Effector memory CD4-positive, alpha-beta T cell (primary cell): ENCODE measurements around the gene MTX2.

Experiments
- DNase-seq, 3 donors: peaks; one replicate each; pipeline ENCODE4 v3.0.0-alpha.2; 2020
- H3K27ac ChIP-seq: 2 replicates; pipeline ENCODE4 v1.7.0; 2013; ENCODE audit warnings: mild to moderate bottlenecking, low read length, moderate library complexity; ENCODE audit not compliant: insufficient read depth, poor library complexity, severe bottlenecking
- H3K27me3 ChIP-seq: replicated peaks from 2 replicates; pipeline ENCODE4 v1.7.0; 2013; ENCODE audit warnings: mild to moderate bottlenecking, low read length; ENCODE audit not compliant: insufficient read depth, control insufficient read depth, poor library complexity, severe bottlenecking
- H3K36me3 ChIP-seq: 2 replicates; pipeline ENCODE4 v1.7.0; 2013; ENCODE audit warnings: mild to moderate bottlenecking, low read length, moderate library complexity; ENCODE audit not compliant: control insufficient read depth, insufficient read depth
- H3K4me1 ChIP-seq: 2 replicates; pipeline ENCODE4 v1.7.0; 2013; ENCODE audit warnings: low read length, mild to moderate bottlenecking; ENCODE audit not compliant: control insufficient read depth, insufficient read depth, poor library complexity, severe bottlenecking
- H3K4me3 ChIP-seq: 2 replicates; pipeline ENCODE4 v1.7.0; 2013; ENCODE audit warnings: low read length, low read depth, mild to moderate bottlenecking; ENCODE audit not compliant: insufficient read depth, poor library complexity, severe bottlenecking
- H3K9me3 ChIP-seq: 2 replicates; pipeline ENCODE4 v1.7.0; 2013; ENCODE audit warnings: mild to moderate bottlenecking, low read length, moderate library complexity; ENCODE audit not compliant: control insufficient read depth

The MTX2 gene

DNA sequence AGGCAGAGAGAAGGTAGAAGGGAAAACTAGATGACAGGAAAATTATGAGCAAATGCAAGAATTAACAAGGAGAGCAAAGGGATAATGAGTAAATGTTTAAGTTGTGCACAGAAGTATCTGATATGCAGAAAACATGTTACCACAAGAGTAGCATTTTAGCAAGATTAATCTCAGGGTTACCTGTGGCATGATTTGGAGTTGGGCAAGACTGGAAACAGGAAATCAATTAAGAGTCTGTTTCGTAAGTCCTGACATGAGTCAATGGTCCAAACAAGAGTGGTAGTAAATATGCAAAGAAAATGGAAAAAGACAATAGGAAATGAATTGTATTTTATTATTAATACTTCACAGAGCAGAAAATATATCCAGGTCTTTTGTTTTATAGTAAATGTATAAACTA lies 17.3 kb upstream of the MTX2 start:
- no peak overlapping the region for H3K4me3 ChIP-seq
- no peaks in the 10 kb centered on the region for H3K9me3 ChIP-seq
- H3K36me3 ChIP-seq: no peaks in the 10 kb centered on the region
- no peak overlapping the region for H3K27ac ChIP-seq
- no peak for DNase-seq
- H3K27me3 ChIP-seq: no peaks in the 10 kb centered on the region
- no peaks in the 10 kb centered on the region for H3K4me1 ChIP-seq

- no peaks in the 10 kb centered on the region for H3K36me3 ChIP-seq
- H3K27me3 ChIP-seq: no peaks in the 10 kb centered on the region
- no peak overlapping the region for H3K27ac ChIP-seq
- DNase-seq: no peak
- H3K4me3 ChIP-seq: no peak overlapping the region
- H3K9me3 ChIP-seq: no peaks in the 10 kb centered on the region
- H3K4me1 ChIP-seq: no peaks in the 10 kb centered on the region
Observed at GRCh38 chr2:176260689-176261088, 8.6 kb upstream of the MTX2 start.

- H3K27ac ChIP-seq: no peak overlapping the region
- no peaks in the 10 kb centered on the region for H3K27me3 ChIP-seq
- H3K4me3 ChIP-seq: no peak overlapping the region
- no peak for DNase-seq
- no peaks in the 10 kb centered on the region for H3K4me1 ChIP-seq
- no peaks in the 10 kb centered on the region for H3K36me3 ChIP-seq
- no peaks in the 10 kb centered on the region for H3K9me3 ChIP-seq
Observed at GRCh38 chr2:176261136-176261535, 8.1 kb upstream of the MTX2 start.

- no peaks in the 10 kb centered on the region for H3K9me3 ChIP-seq
- H3K4me1 ChIP-seq: no peaks in the 10 kb centered on the region
- H3K27me3 ChIP-seq: no peaks in the 10 kb centered on the region
- H3K36me3 ChIP-seq: no peaks in the 10 kb centered on the region
- H3K4me3 ChIP-seq: peak overlapping the region; percentile 76
- DNase-seq: no peak
- peak overlapping the region; percentile 55 for H3K27ac ChIP-seq
Observed at GRCh38 chr2:176268976-176269318, 295 bp upstream of the MTX2 start.

DNA sequence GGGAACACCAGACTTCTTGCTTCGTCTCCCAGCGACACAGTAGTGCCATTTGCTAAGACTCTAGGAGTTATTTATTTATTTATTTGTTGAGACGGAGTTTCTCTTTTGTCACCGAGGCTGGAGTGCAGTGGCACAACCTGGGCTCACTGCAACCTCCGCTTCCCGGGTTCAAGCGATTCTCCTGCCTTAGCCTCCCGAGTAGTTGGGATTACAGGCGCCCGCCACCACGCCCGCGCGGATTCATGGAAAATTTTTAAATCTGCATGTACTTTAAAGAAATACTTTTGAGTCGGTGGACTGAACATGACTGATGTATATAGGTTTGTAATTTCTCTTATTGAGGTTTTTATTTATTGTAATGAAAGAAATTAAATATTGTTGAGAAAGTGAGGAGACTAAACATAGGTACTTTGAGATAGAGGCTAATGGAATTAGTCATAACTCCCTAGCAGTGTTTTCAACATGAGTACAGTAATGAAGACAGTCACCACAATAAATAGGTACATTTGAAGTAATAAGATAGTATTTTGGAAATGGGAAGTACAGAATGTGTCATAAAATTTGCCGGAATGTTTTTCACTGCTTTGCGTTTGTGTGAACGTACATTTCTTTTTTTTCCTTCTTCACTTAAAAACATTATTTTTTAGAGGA lies 983 bp downstream of the MTX2 start:
- Histone ChIP-seq H3K9me3 (no peaks in the 10 kb centered on the region), H3K27me3 (no peaks in the 10 kb centered on the region), H3K36me3 (no peaks in the 10 kb centered on the region), H3K27ac (no peak overlapping the region), H3K4me3 (peak overlapping the region; percentile 76), H3K4me1 (no peaks in the 10 kb centered on the region)
- no peak for DNase-seq

DNA sequence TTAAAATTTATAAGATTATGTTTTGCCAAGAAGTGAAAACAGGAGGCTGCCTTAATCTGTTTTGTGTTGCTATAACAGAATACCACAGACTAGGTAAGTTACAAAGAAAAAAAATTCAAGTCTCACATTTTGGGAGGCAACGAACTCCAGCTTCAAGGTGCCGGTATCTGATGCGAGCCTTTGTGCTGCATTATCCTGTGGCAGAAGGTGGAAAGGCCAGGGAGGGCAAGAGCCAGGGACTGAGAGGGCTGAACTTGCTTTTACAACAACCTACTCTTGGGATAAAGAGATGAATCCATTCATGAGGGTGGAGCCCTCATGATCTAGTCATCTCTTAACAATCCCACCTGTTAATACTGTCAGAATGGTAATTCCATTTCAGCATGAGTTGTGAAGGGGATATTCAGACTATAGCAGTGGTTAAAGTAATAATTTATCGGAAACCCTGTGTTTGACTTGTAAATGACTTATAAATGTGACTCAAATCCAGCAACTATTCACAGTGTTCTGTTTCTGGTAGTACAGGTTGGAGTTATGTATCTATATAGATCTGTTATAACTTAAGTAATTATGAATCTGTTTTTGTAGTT lies 3.7 kb downstream of the MTX2 start:
- no peak for DNase-seq
- no peaks in the 10 kb centered on the region for H3K9me3 ChIP-seq

GRCh38 chr2:176278927-176279326 lies 9.7 kb downstream of the MTX2 start:
- Histone ChIP-seq H3K9me3 (no peaks in the 10 kb centered on the region), H3K27me3 (no peaks in the 10 kb centered on the region), H3K36me3 (no peaks in the 10 kb centered on the region), H3K4me3 (no peak overlapping the region), H3K27ac (no peak overlapping the region), H3K4me1 (no peaks in the 10 kb centered on the region)
- DNase-seq: no peak

More for the DNA sequence above, 3.7 kb downstream of the MTX2 start:
- Histone ChIP-seq H3K27me3 (no peaks in the 10 kb centered on the region), H3K4me3 (no peak overlapping the region), H3K4me1 (no peaks in the 10 kb centered on the region), H3K27ac (no peak overlapping the region), H3K36me3 (no peaks in the 10 kb centered on the region)

- H3K36me3 ChIP-seq: no peaks in the 10 kb centered on the region
- DNase-seq: no peak
- no peak overlapping the region for H3K4me3 ChIP-seq
- no peak overlapping the region for H3K27ac ChIP-seq
- H3K9me3 ChIP-seq: no peaks in the 10 kb centered on the region
- H3K27me3 ChIP-seq: no peaks in the 10 kb centered on the region
- H3K4me1 ChIP-seq: no peaks in the 10 kb centered on the region
Observed at GRCh38 chr2:176280156-176280555, 10.9 kb downstream of the MTX2 start.

DNA sequence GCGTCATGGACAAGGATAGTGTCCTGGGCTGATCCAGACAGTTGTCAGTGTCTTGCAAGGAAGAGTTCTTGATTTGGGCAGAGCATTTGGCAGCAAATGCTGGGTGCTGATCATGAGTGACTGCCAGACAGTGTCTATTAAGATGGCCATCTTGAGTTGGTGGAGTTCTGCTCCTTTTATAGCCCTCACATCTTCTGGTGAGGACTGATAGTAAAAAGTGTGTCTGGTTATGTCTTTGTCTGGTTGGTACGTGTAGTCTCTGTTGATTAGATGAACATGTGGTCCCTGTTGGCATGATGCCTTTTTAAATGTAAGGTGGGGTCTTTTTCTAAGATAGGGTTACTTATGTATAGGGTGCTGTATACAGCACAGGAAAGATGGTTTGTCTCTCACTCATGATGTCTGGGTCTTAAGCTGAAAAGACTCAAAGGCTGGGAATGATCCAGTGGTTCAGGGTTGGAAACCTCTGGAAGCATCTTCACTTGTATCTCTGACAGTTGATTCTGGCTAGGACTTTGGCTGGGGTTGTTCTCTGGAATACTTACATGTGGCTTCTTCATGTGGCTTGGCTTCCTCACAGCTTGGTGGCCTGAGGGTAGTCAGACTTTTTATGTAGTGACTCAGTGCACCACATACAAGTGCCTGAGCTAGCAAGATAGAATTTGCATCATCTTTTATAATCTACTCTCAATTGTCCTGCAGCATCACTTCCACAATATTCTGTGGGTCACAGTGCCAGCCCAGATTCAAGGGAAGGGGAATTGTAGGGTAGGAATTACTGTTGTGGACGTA lies 11.8 kb downstream of the MTX2 start:
- Histone ChIP-seq H3K4me3 (no peak overlapping the region), H3K27ac (no peak overlapping the region), H3K9me3 (no peaks in the 10 kb centered on the region), H3K4me1 (no peaks in the 10 kb centered on the region), H3K27me3 (no peaks in the 10 kb centered on the region), H3K36me3 (no peaks in the 10 kb centered on the region)
- DNase-seq: no peak
